Measurements from ENCODE around the gene ZNF777.
"Not testable (repeated sequence)": the region's sequence is repeated elsewhere in the genome, so short reads cannot be mapped to it uniquely, and the experiment has no call there.

The ZNF777 gene

GRCh38 chr7:149460493-149461277, at the start of gene ZNF777:
ZNF777 (minus strand) TSS chr7:149461062; CDS start chr7:149456022, 5,040 bp downstream.
- DNase-seq (ENCODE audit: low spot score) = peak; percentile 85

GRCh38 chr7:149510248-149510647, 49.4 kb upstream of the ZNF777 start:
- no peak for DNase-seq (ENCODE audit: low spot score)

- no peak for DNase-seq (ENCODE audit: low spot score)
These were observed 48.9 kb upstream of the ZNF777 start for GRCh38 chr7:149509774-149510173.

GRCh38 chr7:149505551-149505950, 44.7 kb upstream of the ZNF777 start:
- DNase-seq (ENCODE audit: low spot score) = no peak

- DNase-seq (ENCODE audit: low spot score) = no peak
These were observed 40.8 kb upstream of the ZNF777 start for GRCh38 chr7:149501651-149502050.

DNA sequence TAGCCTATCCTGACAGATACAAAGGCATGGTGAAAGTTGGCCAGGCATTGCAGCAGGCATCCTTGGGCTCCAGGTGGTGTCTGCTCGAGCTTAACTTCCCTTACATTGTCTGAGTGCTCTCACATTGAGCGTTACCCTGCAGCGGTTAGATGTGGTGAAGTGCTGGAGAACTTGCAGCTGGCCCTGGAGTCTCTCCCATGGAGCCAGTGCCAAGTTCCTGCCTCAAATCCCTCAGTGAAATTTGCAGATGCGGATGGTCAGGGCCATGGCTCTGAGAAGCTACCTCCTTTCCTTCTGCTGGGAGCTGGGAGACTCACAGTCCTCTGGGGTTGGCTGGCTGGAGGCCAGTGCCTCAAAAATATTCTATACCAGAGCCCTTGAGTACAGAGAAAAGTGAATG, 40.0 kb upstream of the ZNF777 start:
- DNase-seq (ENCODE audit: low spot score) = no peak

GRCh38 chr7:149500201-149500600, 39.3 kb upstream of the ZNF777 start:
- no peak for DNase-seq (ENCODE audit: low spot score)

DNA sequence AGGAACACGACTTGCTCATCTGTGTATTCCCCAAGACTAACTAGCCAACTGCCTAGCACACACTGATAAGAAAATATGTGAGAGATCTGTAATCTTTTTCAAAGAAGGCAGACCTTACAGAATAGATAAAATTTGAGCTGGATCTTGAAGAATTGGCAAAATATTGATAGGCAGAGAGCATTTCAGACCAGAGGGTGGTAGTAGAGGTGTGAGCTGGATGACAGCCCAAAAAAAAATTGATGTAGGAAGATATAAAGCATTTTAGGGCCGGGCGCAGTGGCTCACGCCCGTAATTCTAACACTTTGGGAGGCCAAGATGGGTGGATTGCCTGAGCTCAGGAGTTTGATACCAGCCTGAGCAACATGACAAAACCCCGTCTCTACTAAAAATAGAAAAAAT, 37.9 kb upstream of the ZNF777 start:
- DNase-seq (ENCODE audit: low spot score) = no peak

- peak; percentile 83 for DNase-seq (ENCODE audit: low spot score)
These were observed 36.8 kb upstream of the ZNF777 start, which contains the start of gene ZNF746 for GRCh38 chr7:149497467-149498261. ZNF746 (minus strand) TSS chr7:149497809; CDS start chr7:149497536, 273 bp downstream.

- peak; percentile 79 for DNase-seq (ENCODE audit: low spot score)
These were observed 36.0 kb upstream of the ZNF777 start for GRCh38 chr7:149496642-149497391.

DNA sequence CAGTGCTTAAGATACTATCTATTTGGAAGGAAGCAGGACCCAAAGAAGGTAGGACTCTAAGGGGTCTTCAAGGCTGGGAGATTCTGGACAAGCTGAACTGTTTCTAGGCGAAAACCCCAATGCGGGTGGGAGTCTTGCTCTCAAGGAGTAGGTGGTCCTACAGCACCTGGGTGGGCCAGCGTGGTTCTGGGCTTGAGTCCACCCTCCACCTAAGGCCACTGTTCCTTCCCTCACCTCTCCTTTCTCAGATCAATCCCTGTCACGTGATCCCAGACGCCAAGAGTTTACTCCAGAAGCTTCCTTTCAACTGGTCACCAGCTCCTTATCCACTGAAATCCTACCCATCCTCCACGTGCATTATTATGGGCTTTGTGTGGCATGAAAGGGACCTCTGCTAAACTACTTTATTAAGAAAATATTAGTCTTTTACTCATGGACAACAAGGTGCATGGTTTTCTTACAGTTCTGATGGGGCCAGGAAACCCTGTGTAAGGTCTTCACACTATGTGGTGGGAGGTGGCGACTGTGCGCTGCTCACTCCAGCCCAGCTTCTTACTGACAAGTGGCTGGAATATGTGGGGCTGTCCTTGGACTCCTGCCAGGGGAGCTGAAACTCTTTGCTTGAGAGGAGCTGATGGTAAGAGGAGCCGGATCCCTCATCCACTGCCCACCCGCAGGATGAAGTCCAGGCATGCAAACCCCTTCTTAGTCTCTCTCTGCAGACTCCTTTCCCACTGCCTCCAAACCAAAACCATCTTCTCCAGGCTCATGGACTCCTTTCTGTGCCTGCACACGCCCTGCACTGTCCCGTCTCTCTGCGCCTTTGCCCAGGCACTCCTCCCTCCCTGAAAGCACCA, 35.2 kb upstream of the ZNF777 start:
- no peak for DNase-seq (ENCODE audit: low spot score)

GRCh38 chr7:149494738-149495368, 34.0 kb upstream of the ZNF777 start:
- no peak for DNase-seq (ENCODE audit: low spot score)

DNA sequence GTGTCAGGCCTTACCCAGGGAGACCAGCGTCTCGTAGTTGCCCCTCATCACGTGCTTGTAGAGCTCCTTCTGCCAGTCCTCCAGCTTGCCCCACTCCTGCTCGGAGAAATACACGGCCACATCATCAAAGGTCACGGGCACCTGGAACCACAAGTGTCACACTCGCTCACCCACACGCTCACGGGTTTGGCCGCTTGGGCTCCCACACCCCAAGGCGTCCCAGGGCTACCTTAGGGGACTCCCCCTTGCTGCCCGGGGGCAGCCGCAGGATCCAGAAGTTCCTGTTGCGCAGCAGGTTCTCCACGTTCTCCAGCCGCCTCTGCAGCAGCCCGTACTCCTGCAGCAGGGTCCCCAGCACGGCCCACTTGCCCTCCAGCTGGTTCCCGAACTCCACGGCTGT, 33.1 kb upstream of the ZNF777 start:
- not testable (repeated sequence) for DNase-seq (ENCODE audit: low spot score)

DNA sequence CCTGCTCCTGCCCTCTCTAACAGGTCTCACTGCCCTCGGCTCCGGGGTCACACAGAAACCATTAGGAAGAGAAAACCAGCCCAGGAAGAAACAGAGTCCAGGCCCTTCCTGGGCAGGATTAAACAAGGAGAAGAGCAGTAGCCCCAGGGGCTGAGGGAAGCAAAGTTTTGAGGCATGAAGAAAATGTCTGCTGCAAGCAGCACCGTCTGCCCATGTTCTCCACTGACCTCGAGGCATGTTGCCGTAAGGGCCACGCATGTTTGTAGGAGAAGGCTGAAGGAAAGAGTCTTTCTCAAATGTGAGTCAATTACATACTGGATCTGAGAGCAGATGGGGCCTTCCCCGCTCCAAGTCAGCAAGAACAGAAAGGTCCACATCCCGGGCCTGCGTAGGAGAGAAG, 32.5 kb upstream of the ZNF777 start:
- no peak for DNase-seq (ENCODE audit: low spot score)

DNA sequence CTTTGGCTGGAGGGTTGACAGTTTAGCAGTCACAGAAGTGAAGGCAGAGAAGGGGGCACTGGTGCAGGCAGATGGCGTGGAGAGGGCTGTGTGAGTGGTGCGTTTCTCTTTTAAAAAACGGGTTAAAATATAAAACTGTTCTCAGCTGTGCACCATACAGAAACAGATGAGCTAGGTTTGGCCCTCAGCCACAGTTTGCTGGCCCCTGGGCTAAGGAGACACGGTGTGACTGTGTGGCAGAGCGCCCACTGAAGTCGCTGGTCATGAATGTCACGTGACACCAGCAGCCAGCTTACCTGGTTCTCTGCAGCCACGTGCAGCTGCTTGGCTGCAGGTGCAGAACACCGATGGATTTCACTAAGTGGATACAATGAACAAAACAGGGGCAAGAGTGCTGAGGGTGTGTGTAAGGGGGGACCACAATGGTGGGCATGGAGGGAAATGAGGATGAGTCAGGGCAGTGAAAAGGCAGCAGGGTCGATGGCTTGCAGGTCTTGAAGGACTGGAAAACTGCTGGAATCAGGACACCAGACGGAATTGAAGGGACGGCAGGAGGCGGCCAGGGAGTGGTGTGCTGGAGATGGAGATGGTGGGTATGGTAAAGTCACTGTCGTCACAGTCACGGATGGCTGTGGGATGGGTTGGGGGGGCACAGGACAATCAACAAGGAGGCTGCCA, 29.4 kb upstream of the ZNF777 start:
- DNase-seq (ENCODE audit: low spot score) = peak; percentile 60

DNA sequence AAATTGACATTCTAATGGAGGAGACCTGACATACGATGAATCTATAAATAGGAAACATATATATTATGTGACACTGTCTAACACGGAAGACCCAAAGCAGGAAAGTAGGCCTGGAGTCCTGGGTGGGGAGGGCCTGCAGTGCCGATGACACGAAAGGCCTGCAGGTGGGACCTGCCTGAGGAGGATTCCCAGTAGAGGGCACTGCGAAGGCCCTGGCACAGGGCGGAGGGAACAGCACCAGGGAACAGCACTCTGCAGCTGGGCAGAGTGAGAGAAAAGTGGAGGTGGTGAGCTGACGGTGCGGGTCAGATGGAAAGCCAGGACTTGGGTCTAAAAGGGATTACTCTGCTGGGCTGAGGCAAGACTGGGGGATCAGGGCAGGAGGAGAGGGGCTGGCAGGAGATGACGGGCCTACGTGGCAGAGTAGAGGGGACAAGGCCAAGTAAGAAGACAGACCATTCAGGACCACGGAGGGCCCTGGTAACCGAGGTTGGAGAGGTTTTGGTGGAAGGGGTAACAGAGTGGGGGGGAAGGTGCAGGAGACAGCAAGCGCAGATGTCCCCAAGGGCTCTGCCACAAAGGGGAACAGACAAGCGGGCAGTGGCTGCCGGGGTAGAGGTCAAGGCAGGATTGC, 28.6 kb upstream of the ZNF777 start:
- DNase-seq (ENCODE audit: low spot score) = peak; percentile 44

GRCh38 chr7:149479568-149479967, 18.7 kb upstream of the ZNF777 start:
- DNase-seq (ENCODE audit: low spot score) = no peak

GRCh38 chr7:149478754-149479153, 17.9 kb upstream of the ZNF777 start:
- no peak for DNase-seq (ENCODE audit: low spot score)

DNA sequence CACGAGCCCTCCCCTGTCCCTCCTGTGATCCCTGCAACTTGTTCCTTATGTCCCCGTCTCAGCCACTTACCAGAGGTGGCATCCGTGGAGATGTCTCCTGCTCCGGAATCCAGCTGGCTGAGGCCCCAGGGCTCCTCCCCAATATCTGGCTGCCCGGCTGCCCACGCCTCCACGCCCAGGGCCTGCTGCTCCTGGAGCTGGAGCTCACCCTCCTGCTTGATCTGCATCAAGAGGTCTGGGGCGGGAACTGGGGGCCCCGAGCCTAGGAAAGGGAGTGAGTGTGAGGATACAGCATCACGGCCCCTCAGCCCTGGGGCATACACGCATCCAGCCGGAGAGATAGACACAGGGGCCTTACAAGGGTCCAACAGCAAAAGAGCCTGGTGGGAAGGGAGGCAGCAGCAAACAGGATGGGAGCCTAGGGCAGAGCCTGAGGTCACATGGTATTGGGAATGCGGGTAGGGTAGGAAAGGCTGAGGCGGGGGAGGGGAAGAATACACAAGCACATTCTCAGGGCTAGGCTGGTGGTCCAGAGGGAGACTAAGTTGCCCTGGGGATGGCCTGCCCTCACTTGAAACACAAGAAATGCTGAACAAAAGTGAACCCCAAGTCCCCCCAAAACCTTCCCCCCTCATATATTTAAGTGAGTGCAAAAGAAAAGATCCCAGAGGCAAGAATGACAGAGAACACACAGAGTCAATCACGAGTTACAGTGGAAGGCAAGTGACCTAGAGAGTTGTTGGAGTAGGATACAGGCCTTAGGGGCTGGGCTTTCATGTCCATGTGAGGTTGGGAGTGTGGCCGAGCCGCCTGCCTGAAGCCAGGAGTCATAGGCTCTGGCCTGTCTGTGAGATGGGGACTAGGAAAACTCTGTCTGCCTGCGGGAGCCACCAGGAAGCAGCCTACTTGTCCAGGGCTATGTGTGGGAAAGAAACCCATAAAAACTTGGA, 16.9 kb upstream of the ZNF777 start:
- DNase-seq (ENCODE audit: low spot score) = no peak

Data from left forelimb (tissue), 1 donor.